GM18907 (cell line): ENCODE results near the gene SH3PXD2A.

Experiments
- ATAC-seq: cut with Tn5 transposase; IDR thresholded peaks from one replicate; pipeline ENCODE4 v1.9.1; 2021; ENCODE audit warnings: mild to moderate bottlenecking, moderate library complexity; ENCODE audit not compliant: unreplicated experiment

SH3PXD2A gene

GRCh38 chr10:103879409-103879808 is 24.0 kb upstream of the SH3PXD2A start:
- ATAC-seq, result no peak

- ATAC-seq, result no peak
Measured at GRCh38 chr10:103877861-103878260, 22.5 kb upstream of the SH3PXD2A start.

GRCh38 chr10:103876155-103876554 is 20.8 kb upstream of the SH3PXD2A start:
- ATAC-seq, result no peak

- no peak for ATAC-seq
Measured at GRCh38 chr10:103874730-103875129, 19.4 kb upstream of the SH3PXD2A start.

GRCh38 chr10:103872137-103872931 is 17.0 kb upstream of the SH3PXD2A start:
- ATAC-seq, result no peak

- no peak for ATAC-seq
Measured at GRCh38 chr10:103871006-103871405, 15.6 kb upstream of the SH3PXD2A start.

- no peak for ATAC-seq
Measured at GRCh38 chr10:103870516-103870915, 15.1 kb upstream of the SH3PXD2A start.

GRCh38 chr10:103869336-103869735 is 14.0 kb upstream of the SH3PXD2A start:
- no peak for ATAC-seq

- ATAC-seq, result no peak
Measured at GRCh38 chr10:103868200-103868599, 12.8 kb upstream of the SH3PXD2A start.

- ATAC-seq, result no peak
Measured at GRCh38 chr10:103861505-103861904, 6.1 kb upstream of the SH3PXD2A start.

- peak; percentile 65 for ATAC-seq
Measured at GRCh38 chr10:103859161-103860086, 4.0 kb upstream of the SH3PXD2A start.

GRCh38 chr10:103858360-103858759 is 3.0 kb upstream of the SH3PXD2A start:
- ATAC-seq, result no peak

- ATAC-seq, result no peak
Measured at GRCh38 chr10:103856797-103857170, 1.4 kb upstream of the SH3PXD2A start.

GRCh38 chr10:103855852-103856796 is 748 bp upstream of the SH3PXD2A start:
- ATAC-seq, result no peak

- no peak for ATAC-seq
Measured at GRCh38 chr10:103854686-103855391, 537 bp downstream of the SH3PXD2A start.

- no peak for ATAC-seq
Measured at GRCh38 chr10:103854265-103854685, 1.1 kb downstream of the SH3PXD2A start.

GRCh38 chr10:103853428-103854264 is 1.7 kb downstream of the SH3PXD2A start:
- ATAC-seq, result no peak

- ATAC-seq, result no peak
Measured at GRCh38 chr10:103852856-103853255, 2.5 kb downstream of the SH3PXD2A start.

- ATAC-seq, result no peak
Measured at GRCh38 chr10:103852189-103852711, 3.1 kb downstream of the SH3PXD2A start.
